HCT116 (cell line): ENCODE data around the gene CFI. TPM values are rescaled to one million over a fixed set of nuclear protein-coding genes. Genes with fewer than 3 reads are reported as not detected.

Experiments used
- ATAC-seq: fragments of 200-7000 bp; cut with Tn5 transposase; 2 replicates; pipeline ENCODE4 v1.9.1; 2020; ENCODE audit warnings: mild to moderate bottlenecking, moderate library complexity
- BruUV-seq: library from RNA; stranded (reverse); fragments of 400-500 nt; replicated peaks from 2 replicates; lab custom pipeline; 2021; lab: Mats Ljungman, UMichigan
- CTCF ChIA-PET: fragments of 300-600 bp; sonication (Branson Sonifier 250); formaldehyde crosslinking; loops from one replicate; lab custom pipeline; 2021; ENCODE audit warnings: antibody characterized with exemption; lab: Charles Lee
- POLR2A ChIA-PET: fragments of 300-600, 350-600 bp; sonication (Branson Sonifier 250); formaldehyde crosslinking; loops from one replicate; lab custom pipeline; 2021; ENCODE audit warnings: antibody characterized with exemption; lab: Charles Lee
- RAD21 ChIA-PET, 2 experiments: fragments of 300-600 bp; sonication (Branson Sonifier 250); formaldehyde crosslinking; loops; one replicate each; lab custom pipeline; 2023; ENCODE audit warnings: low total read pairs in 2 of 2; ENCODE audit not compliant: uncharacterized antibody in 2 of 2, unreplicated experiment in 2 of 2, low non-redundant PET in 1 of 2; lab: Charles Lee
- DNase-seq: peaks from one replicate; pipeline ENCODE4 v3.0.0-alpha.2; 2010; ENCODE audit warnings: low read depth, low spot score
- H2AFZ ChIP-seq: fragments of 200-600 bp; shearing (Covaris generic), sonication (generic); 2 replicates; pipeline ENCODE4 v1.6.1; 2017; ENCODE audit warnings: low read depth, mixed run types, mixed read lengths, antibody characterized with exemption, low read length; ENCODE audit not compliant: poor library complexity, severe bottlenecking
- H3K27ac ChIP-seq: 2 replicates; pipeline ENCODE4 v1.5.1; 2012; ENCODE audit warnings: low read depth, low read length
- H3K27me3 ChIP-seq: fragments of 200-600 bp; sonication (generic); 2 replicates; pipeline ENCODE4 v1.6.1; 2016; ENCODE audit warnings: mixed run types, low read length, mixed read lengths; ENCODE audit not compliant: insufficient read depth
- H3K36me3 ChIP-seq, 2 experiments: fragments of 200-500 bp in 1 of 2; fragments of 200-600 bp in 1 of 2; sonication (Bioruptor generic) in 1 of 2; sonication (generic) in 1 of 2; 2 replicates each; pipeline versions ENCODE4 v1.5.1 to v1.6.1; 2014 to 2016; ENCODE audit warnings: low read length in 2 of 2, inconsistent platforms in 1 of 2, mixed read lengths in 1 of 2, mixed run types in 1 of 2; ENCODE audit not compliant: insufficient read depth in 2 of 2, control insufficient read depth in 1 of 2
- H3K4me1 ChIP-seq, 2 experiments: fragments of 200-600 bp in 1 of 2; sonication (generic) in 1 of 2; 2 replicates each; pipeline versions ENCODE4 v1.5.1 to v1.6.1; 2012 to 2017; ENCODE audit warnings: low read length in 2 of 2, inconsistent platforms in 1 of 2, mild to moderate bottlenecking in 1 of 2, mixed read lengths in 1 of 2, mixed run types in 1 of 2, moderate library complexity in 1 of 2; ENCODE audit not compliant: insufficient read depth in 2 of 2, control insufficient read depth in 1 of 2
- H3K4me2 ChIP-seq: fragments of 200-600 bp; sonication (generic); 2 replicates; pipeline ENCODE4 v1.6.1; 2017; ENCODE audit warnings: mixed run types, low read length, mixed read lengths
- H3K4me3 ChIP-seq, 2 experiments: fragments of 200-600 bp in 1 of 2; sonication (generic) in 1 of 2; replicated peaks in 1 of 2; 2 replicates each; pipeline ENCODE4 v1.5.1; 2011 to 2016; ENCODE audit warnings: low read length in 2 of 2, control low read depth in 1 of 2, low read depth in 1 of 2, mild to moderate bottlenecking in 1 of 2, mixed read lengths in 1 of 2, mixed run types in 1 of 2
- H3K79me2 ChIP-seq: fragments of 200-600 bp; sonication (generic); 2 replicates; pipeline ENCODE4 v1.6.1; 2017; ENCODE audit warnings: mild to moderate bottlenecking, mixed run types, low read length, moderate library complexity, mixed read lengths; ENCODE audit not compliant: insufficient read depth
- H3K9ac ChIP-seq: fragments of 200-600 bp; sonication (generic); 2 replicates; pipeline ENCODE4 v1.6.1; 2016; ENCODE audit warnings: low read length, mixed read lengths
- H3K9me2 ChIP-seq: fragments of 200-600 bp; sonication (generic), shearing (Covaris generic); 2 replicates; pipeline ENCODE4 v1.6.1; 2017; ENCODE audit warnings: mixed run types, mild to moderate bottlenecking, moderate library complexity; ENCODE audit not compliant: insufficient read depth
- H3K9me3 ChIP-seq, 2 experiments: fragments of 200-500 bp in 1 of 2; fragments of 200-600 bp in 1 of 2; sonication (Bioruptor generic) in 1 of 2; sonication (generic) in 1 of 2; 2 replicates each; pipeline ENCODE4 v1.6.1; 2014 to 2017; ENCODE audit warnings: low read length in 2 of 2, mixed read lengths in 2 of 2, inconsistent platforms in 1 of 2, low read depth in 1 of 2, mild to moderate bottlenecking in 1 of 2, mixed run types in 1 of 2, moderate library complexity in 1 of 2; ENCODE audit not compliant: control insufficient read depth in 1 of 2, insufficient read depth in 1 of 2
- H4K20me1 ChIP-seq: fragments of 200-600 bp; sonication (generic), shearing (Covaris generic); 2 replicates; pipeline ENCODE4 v1.6.1; 2017; ENCODE audit warnings: mixed run types, mild to moderate bottlenecking, moderate library complexity; ENCODE audit not compliant: insufficient read depth
- ATF3 ChIP-seq: IDR thresholded peaks from 2 replicates; pipeline ENCODE4 v1.6.1; 2012
- CEBPB ChIP-seq: IDR thresholded peaks from 2 replicates; pipeline ENCODE4 v1.6.1; 2012; ENCODE audit warnings: low read depth
- EGR1 ChIP-seq: IDR thresholded peaks from 2 replicates; pipeline ENCODE4 v1.6.1; 2012; ENCODE audit warnings: low read depth
- ELF1 ChIP-seq: IDR thresholded peaks from 2 replicates; pipeline ENCODE4 v1.6.1; 2012; ENCODE audit warnings: low read depth, borderline replicate concordance
- EZH2 ChIP-seq: fragments of 200-600 bp; sonication (generic); IDR thresholded peaks from 2 replicates; pipeline ENCODE4 v1.6.1; 2017; ENCODE audit warnings: antibody characterized with exemption, mixed run types
- EZH2phosphoT487 ChIP-seq: fragments of 200-600 bp; IDR thresholded peaks from 2 replicates; pipeline ENCODE4 v1.6.1; 2018; ENCODE audit warnings: antibody characterized with exemption, borderline replicate concordance
- POLR2AphosphoS5 ChIP-seq: IDR thresholded peaks from 2 replicates; pipeline ENCODE4 v1.6.1; 2011; ENCODE audit warnings: mild to moderate bottlenecking, low read depth, low read length, moderate library complexity
- SIN3A ChIP-seq: IDR thresholded peaks from 2 replicates; pipeline ENCODE4 v1.6.1; 2012; ENCODE audit warnings: low read depth
- SP1 ChIP-seq: IDR thresholded peaks from 2 replicates; pipeline ENCODE4 v1.6.1; 2012; ENCODE audit warnings: low read depth
- SRF ChIP-seq: IDR thresholded peaks from 2 replicates; pipeline ENCODE4 v1.6.1; 2012; ENCODE audit warnings: low read depth
- YY1 ChIP-seq: IDR thresholded peaks from 2 replicates; pipeline ENCODE4 v1.6.1; 2011; ENCODE audit warnings: low read length, low read depth, moderate library complexity, mild to moderate bottlenecking; ENCODE audit not compliant: insufficient replicate concordance; ENCODE audit errors: extremely low read depth
- ZBTB33 ChIP-seq: IDR thresholded peaks from 2 replicates; pipeline ENCODE4 v1.6.1; 2011; ENCODE audit warnings: mild to moderate bottlenecking, low read length, moderate library complexity; ENCODE audit not compliant: insufficient replicate concordance; ENCODE audit errors: extremely low read depth
- ZFX ChIP-seq: fragments of 450-650 bp; IDR thresholded peaks from 2 replicates; pipeline ENCODE4 v1.6.1; 2017
- ZNF274 ChIP-seq: fragments of 200-500 bp; sonication (Bioruptor generic); IDR thresholded peaks from 2 replicates; pipeline ENCODE4 v1.6.1; 2014; ENCODE audit warnings: mild to moderate bottlenecking, low read depth, low read length, inconsistent platforms
- intact Hi-C: fragments of 100-400 bp; cut with micrococcal nuclease; formaldehyde crosslinking; loops from 2 replicates; pipeline ENCODE4 v1.10.0; 2022
- total RNA-seq: library from RNA; stranded (reverse); gene quantifications from one replicate; pipeline ENCODE4 v1.2.1, GENCODE V29; 2021; ENCODE audit not compliant: unreplicated experiment

Gene CFI
- total RNA-seq, 1 experiment from 2014 or later, result 0.84 TPM

- CTCF ChIA-PET, result no interaction called here
- H3K4me1 ChIP-seq, result no peaks in the 10 kb centered on the region
- H3K9ac ChIP-seq, result no peak overlapping the region
- DNase-seq (no peak), ATAC-seq (no peak)
- BruUV-seq, result no TSS peak
- no peak overlapping the region for H3K27ac ChIP-seq
- RAD21 ChIA-PET, result no interaction called here
- H3K27me3 ChIP-seq, result no peaks in the 10 kb centered on the region
- H4K20me1 ChIP-seq, result no peaks in the 10 kb centered on the region; the same call in 1 of the 2 replicates
- H3K9me2 ChIP-seq, result no peaks in the 10 kb centered on the region
- no peak overlapping the region for H3K4me3 ChIP-seq
- no peak overlapping the region for H2AFZ ChIP-seq
- H3K36me3 ChIP-seq, result no peaks in the 10 kb centered on the region
- intact Hi-C loops, result no loop called here
- H3K79me2 ChIP-seq, result no peaks in the 10 kb centered on the region
- no peak overlapping the region for H3K4me2 ChIP-seq
- POLR2A ChIA-PET, result no interaction called here
- no peaks in the 10 kb centered on the region for H3K9me3 ChIP-seq
- TF ChIP-seq SRF (no peak), ZBTB33 (no peak), ZFX (no peak), EZH2 (no peak), POLR2AphosphoS5 (no peak), ZNF274 (no peak), EGR1 (no peak), ELF1 (no peak), SP1 (no peak), YY1 (no peak), CEBPB (no peak), SIN3A (no peak), ATF3 (no peak), EZH2phosphoT487 (no peak)
Measured at GRCh38 chr4:109749388-109750082, 52.3 kb downstream of the CFI start.
